Measurements from ENCODE around the gene RPL7L1. TPM values are rescaled to one million over a fixed set of nuclear protein-coding genes. Genes with fewer than 3 reads are reported as not detected.

Gene RPL7L1
- total RNA-seq, 1 donor from 2014 or later: 134 TPM

DNA sequence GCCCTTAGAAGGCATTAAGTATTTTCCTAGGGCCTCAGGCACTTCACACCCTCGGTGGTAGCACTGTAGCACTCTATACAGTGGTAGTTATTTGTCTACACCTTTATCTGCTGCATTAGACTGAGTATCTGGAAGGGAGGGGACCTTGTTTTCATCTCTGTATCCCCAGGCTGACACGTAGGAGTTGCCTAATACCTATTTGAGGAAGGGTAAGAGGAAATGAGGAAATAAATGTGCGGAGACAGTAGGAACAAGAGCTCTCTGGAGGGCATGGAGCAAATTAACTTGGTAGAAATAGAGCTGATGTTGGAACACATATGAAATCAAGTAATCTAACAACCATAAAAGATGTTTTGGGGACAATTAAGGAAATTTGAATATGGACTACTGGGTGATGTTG lies 53.8 kb downstream of the RPL7L1 start:
- DNase-seq: no peak

DNA sequence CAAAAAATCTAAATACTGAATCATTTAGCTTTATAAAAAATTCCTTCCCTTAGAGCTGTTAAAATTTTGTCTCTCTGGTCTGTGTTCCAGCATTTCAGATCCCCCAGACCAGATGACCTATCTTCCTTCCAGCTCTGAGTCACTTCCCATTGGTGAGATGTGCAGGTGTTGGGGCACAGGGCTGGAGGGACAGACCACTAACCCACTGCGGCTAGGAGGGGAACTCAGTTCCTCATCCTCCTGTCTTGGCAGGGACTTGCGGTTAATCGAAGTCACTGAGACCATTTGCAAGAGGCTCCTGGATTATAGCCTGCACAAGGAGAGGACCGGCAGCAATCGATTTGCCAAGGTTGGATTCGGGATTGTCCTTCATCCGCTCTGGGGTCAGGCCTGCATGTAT lies 55.9 kb downstream of the RPL7L1 start:
- no peak for DNase-seq

DNA sequence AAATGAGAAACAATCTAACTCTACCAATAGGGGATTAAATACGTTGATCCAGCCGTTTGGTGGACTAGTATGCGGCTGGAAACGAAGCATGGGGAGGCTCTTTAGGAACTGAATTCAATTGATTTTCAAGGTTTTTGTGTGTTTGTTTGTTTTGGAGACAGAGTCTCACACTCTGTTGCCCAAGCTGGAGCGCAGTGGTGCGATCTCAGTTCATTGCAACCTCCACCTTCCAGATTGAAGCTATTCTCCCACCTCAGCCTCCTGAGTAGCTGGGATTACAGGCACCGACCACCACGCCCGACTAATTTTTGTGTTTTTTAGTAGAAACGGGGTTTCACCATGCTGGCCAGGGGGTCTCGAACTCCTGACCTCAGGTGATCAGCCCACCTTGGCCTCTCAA lies 57.0 kb downstream of the RPL7L1 start:
- no peak for DNase-seq

DNA sequence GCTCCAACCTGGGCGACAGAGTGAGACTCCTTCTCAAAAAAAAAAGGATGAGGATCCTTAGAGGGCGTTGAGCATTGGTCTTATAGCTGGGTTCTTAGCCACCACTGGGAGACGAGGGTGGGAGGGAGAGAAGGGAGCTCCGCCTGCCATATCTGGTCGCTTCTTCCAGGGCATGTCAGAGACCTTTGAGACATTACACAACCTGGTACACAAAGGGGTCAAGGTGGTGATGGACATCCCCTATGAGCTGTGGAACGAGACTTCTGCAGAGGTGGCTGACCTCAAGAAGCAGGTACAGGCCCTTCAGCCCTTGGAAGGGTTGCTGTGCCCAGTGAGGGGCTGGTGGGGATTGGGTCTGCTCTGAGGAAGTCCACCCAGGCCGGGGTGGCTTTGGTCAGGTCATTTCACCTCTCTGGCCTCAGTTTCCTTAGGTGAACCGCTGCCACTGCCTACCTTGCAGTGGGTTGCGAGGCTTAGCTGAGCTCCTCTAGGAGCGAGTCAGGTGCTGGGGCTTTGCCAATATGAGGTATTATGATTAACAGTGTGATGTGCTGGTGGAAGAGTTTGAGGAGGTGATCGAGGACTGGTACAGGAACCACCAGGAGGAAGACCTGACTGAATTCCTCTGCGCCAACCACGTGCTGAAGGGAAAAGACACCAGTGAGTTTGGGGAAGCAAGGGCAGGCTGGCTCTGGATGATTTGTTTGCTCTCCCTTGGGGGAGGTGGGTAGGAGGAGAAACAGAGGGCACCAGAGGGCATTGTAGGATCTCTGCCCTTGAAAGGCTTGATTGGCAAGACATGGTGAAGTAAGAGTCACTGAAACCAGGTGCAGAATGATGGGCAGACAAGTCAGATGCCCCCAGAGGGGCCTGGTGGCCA lies 58.4 kb downstream of the RPL7L1 start:
- DNase-seq: no peak

DNA sequence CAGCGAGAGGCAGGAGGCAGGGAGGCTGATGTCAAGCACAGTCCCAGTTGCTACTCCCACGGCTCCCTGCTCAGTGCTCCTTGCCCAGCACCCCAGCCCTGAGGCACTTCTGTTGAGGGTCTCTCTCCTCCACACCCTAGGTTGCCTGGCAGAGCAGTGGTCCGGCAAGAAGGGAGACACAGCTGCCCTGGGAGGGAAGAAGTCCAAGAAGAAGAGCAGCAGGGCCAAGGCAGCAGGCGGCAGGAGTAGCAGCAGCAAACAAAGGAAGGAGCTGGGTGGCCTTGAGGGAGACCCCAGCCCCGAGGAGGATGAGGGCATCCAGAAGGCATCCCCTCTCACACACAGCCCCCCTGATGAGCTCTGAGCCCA lies 59.0 kb downstream of the RPL7L1 start:
- no peak for DNase-seq

DNA sequence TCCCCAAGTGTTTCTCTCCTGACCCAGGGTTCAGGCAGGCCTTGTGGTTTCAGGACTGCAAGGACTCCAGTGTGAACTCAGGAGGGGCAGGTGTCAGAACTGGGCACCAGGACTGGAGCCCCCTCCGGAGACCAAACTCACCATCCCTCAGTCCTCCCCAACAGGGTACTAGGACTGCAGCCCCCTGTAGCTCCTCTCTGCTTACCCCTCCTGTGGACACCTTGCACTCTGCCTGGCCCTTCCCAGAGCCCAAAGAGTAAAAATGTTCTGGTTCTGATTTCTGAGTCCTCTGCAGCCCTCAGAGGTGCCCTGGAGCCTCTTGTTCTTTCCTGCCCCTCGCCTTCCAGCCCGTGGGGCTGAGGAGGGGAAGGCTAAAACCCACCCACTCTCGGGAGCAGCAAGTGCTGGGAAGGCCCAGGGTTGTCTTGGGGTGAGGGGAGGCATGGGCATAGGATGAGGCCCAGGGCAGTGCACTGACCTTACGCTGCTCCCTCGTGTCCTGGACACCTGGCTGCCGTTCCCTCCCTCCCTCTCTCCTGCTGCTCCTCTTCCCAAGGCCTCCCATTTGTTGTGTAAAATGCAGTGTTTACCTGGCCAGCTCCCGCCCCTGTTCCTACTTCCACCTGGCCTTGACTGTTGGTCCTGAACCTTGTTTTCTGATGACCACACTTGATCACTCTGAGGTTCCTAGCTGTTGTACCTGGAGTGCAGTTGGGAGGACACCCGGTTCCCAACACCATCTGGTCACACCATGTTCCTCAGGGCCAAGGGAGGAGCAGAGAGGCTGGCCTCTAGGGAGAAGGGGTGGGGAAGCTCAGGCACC lies 59.8 kb downstream of the RPL7L1 start:
- no peak for DNase-seq

Other genes with a start within 250 kb of the RPL7L1 start
- 4.2 TPM for gene PRPH2, start 157.0 kb upstream of the RPL7L1 start, total RNA-seq
- gene TBCC, start 133.5 kb upstream of the RPL7L1 start, total RNA-seq: 30.3 TPM
- 16.6 TPM for gene BICRAL, start 97.6 kb upstream of the RPL7L1 start, total RNA-seq
- gene PTCRA, start 36.4 kb downstream of the RPL7L1 start, total RNA-seq: 1.8 TPM
- 23.7 TPM for gene CNPY3, start 49.9 kb downstream of the RPL7L1 start, total RNA-seq
- gene GNMT, start 81.1 kb downstream of the RPL7L1 start, total RNA-seq: 0.41 TPM
- 23.1 TPM for gene PEX6, start 99.6 kb downstream of the RPL7L1 start, total RNA-seq
- 37.3 TPM for gene PPP2R5D, start 105.0 kb downstream of the RPL7L1 start, total RNA-seq
- gene MEA1, start 134.3 kb downstream of the RPL7L1 start, total RNA-seq: 23.8 TPM
- gene KLHDC3, start 134.6 kb downstream of the RPL7L1 start, total RNA-seq: 249 TPM
- 45.0 TPM for gene RRP36, start 142.0 kb downstream of the RPL7L1 start, total RNA-seq
- 37.4 TPM for gene CUL7, start 174.2 kb downstream of the RPL7L1 start, total RNA-seq
- 20.9 TPM for gene MRPL2, start 179.8 kb downstream of the RPL7L1 start, total RNA-seq
- gene KLC4, start 180.0 kb downstream of the RPL7L1 start, total RNA-seq: 32.3 TPM
- gene PTK7, start 196.7 kb downstream of the RPL7L1 start, total RNA-seq: 67.8 TPM

Measured in tongue (tissue), 2 donors.